Esophagus squamous epithelium (tissue), 4 donors: ENCODE data around the gene EDA.

Experiments
- CTCF ChIP-seq, 6 experiments: fragments of 450-650 bp in 4 of 6; fragments of 200-600 bp in 2 of 6; sonication (generic) in 2 of 6; IDR thresholded peaks; one replicate each; pipeline ENCODE4 v1.5.1; 2016 to 2019; ENCODE audit warnings: antibody characterized with exemption in 6 of 6, mild to moderate bottlenecking in 4 of 6, moderate library complexity in 4 of 6
- POLR2A ChIP-seq, 4 donors: fragments of 450-650 bp; IDR thresholded peaks; one replicate each; pipeline ENCODE4 v1.6.1; 2017; ENCODE audit warnings: antibody characterized with exemption in 4 of 4, mild to moderate bottlenecking in 4 of 4, moderate library complexity in 3 of 4

- no peak for TF ChIP-seq CTCF (IDR thresholded peaks at IDR 0.05)
- no peak for TF ChIP-seq POLR2A (IDR thresholded peaks at IDR 0.05)
Measured at GRCh38 chrX:70029863-70030262, 413.9 kb downstream of the EDA start.
